ENCODE data around the gene MTAP. TPM values are rescaled to one million over a fixed set of nuclear protein-coding genes. Genes with fewer than 3 reads are reported as not detected.

Gene MTAP
- total RNA-seq, 2 experiments from 2014 or later: 17.2 to 17.8 TPM

GRCh38 chr9:21968331-21969010 is 166.0 kb downstream of the MTAP start:
- no peak overlapping the region for H3K27ac ChIP-seq (ENCODE audit: low read depth in 1 of 2, low read length in 2 of 2)
- CTCF ChIA-PET: interaction anchor here (1.0 kb wide), 1 partner anchor 26 kb away, joined by 3 read pairs; the partner anchor contains the start of genes CDKN2A and CDKN2B-AS1
- Mint-ChIP-seq H3K27me3 (peaks cover 98% of the 10 kb centered on the region), H3K4me1 (ENCODE audit: low read depth) (peaks cover 33% of the 10 kb centered on the region), H3K36me3 (ENCODE audit: low read depth) (peaks cover 11% of the 10 kb centered on the region), H3K4me3 (peak overlapping the region; percentile 1), H3K9me3 (peaks cover 19% of the 10 kb centered on the region), H3K27ac (peak overlapping the region; percentile 1)
- peaks cover 38% of the 10 kb centered on the region for H3K4me1 ChIP-seq (ENCODE audit: insufficient read depth, low read length)
- H3K9me3 ChIP-seq (ENCODE audit: control insufficient read depth in 1 of 2, insufficient read depth in 1 of 2, low read length in 2 of 2): peaks cover 47 to 64% of the 10 kb centered on the region in 2 experiments
- H3K36me3 ChIP-seq (ENCODE audit: insufficient read depth, low read length): no peaks in the 10 kb centered on the region
- DNase-seq: peak in 2 of 14 experiments; percentile 13 to 30
- POLR2A ChIA-PET: no interaction called here
- TF ChIP-seq, protein P1, sequence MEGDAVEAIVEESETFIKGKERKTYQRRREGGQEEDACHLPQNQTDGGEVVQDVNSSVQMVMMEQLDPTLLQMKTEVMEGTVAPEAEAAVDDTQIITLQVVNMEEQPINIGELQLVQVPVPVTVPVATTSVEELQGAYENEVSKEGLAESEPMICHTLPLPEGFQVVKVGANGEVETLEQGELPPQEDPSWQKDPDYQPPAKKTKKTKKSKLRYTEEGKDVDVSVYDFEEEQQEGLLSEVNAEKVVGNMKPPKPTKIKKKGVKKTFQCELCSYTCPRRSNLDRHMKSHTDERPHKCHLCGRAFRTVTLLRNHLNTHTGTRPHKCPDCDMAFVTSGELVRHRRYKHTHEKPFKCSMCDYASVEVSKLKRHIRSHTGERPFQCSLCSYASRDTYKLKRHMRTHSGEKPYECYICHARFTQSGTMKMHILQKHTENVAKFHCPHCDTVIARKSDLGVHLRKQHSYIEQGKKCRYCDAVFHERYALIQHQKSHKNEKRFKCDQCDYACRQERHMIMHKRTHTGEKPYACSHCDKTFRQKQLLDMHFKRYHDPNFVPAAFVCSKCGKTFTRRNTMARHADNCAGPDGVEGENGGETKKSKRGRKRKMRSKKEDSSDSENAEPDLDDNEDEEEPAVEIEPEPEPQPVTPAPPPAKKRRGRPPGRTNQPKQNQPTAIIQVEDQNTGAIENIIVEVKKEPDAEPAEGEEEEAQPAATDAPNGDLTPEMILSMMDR (IDR thresholded peaks at IDR 0.05): no peak
- no peak overlapping the region for H3K4me3 ChIP-seq (ENCODE audit: low read length)
- peaks cover 81 to 100% of the 10 kb centered on the region in 2 experiments for H3K27me3 ChIP-seq (ENCODE audit: control insufficient read depth in 1 of 2, insufficient read depth in 2 of 2, low read length in 2 of 2)
- intact Hi-C loops (cut with DNase I, micrococcal nuclease): loop anchor here in 1 of 2 experiments (5.0 kb wide), 1 partner anchor 34 kb away; no protein-coding TSS in a partner anchor
- no peak for ATAC-seq (ENCODE audit: poor library complexity)

- Mint-ChIP-seq H3K27ac (peak overlapping the region; percentile 1), H3K4me1 (ENCODE audit: low read depth) (peaks cover 33% of the 10 kb centered on the region), H3K4me3 (peak overlapping the region; percentile 1), H3K27me3 (peaks cover 98% of the 10 kb centered on the region), H3K9me3 (peaks cover 19% of the 10 kb centered on the region), H3K36me3 (ENCODE audit: low read depth) (peaks cover 11% of the 10 kb centered on the region)
- Histone ChIP-seq H3K4me1 (ENCODE audit: insufficient read depth, low read length) (peaks cover 42% of the 10 kb centered on the region), H3K27me3 (ENCODE audit: control insufficient read depth in 1 of 2, insufficient read depth in 2 of 2, low read length in 2 of 2) (peaks cover 87 to 100% of the 10 kb centered on the region in 2 experiments), H3K36me3 (ENCODE audit: insufficient read depth, low read length) (no peaks in the 10 kb centered on the region), H3K27ac (ENCODE audit: low read depth in 1 of 2, low read length in 2 of 2) (no peak overlapping the region), H3K9me3 (ENCODE audit: control insufficient read depth in 1 of 2, insufficient read depth in 1 of 2, low read length in 2 of 2) (peaks cover 46 to 68% of the 10 kb centered on the region in 2 experiments), H3K4me3 (ENCODE audit: low read length) (no peak overlapping the region)
- CTCF ChIA-PET: interaction anchor here (1.0 to 2.1 kb wide), 2 partner anchors 25 to 40 kb away, joined by 3 to 10 read pairs; partner anchors contain the start of genes CDKN2A, CDKN2B and CDKN2B-AS1
- intact Hi-C loops (cut with DNase I, micrococcal nuclease): loop anchor here in 1 of 2 experiments (5.0 kb wide), 1 partner anchor 33 kb away; no protein-coding TSS in a partner anchor
- POLR2A ChIA-PET: interaction anchor here (1.6 kb wide), 1 partner anchor 24 kb away, joined by 3 read pairs; the partner anchor contains the start of gene CDKN2A
- TF ChIP-seq, protein P1 (IDR thresholded peaks at IDR 0.05): no peak
- ATAC-seq (ENCODE audit: poor library complexity) (no peak), DNase-seq (peak in 1 of 14 experiments; percentile 2)
Measured at GRCh38 chr9:21969011-21969940, 166.8 kb downstream of the MTAP start.
